GM12878 (cell line): ENCODE measurements around the gene C5AR1. TPM values are rescaled to one million over a fixed set of nuclear protein-coding genes. Genes with fewer than 3 reads are reported as not detected.

Experiments
- CBFB ChIP-seq: IDR thresholded peaks from 2 replicates; pipeline ENCODE4 v1.6.1; 2016; ENCODE audit warnings: antibody characterized with exemption, low read depth
- CBX3 ChIP-seq: fragments of 200-600 bp; sonication (generic); IDR thresholded peaks from 2 replicates; pipeline ENCODE4 v1.6.1; 2016; ENCODE audit warnings: low read depth, borderline replicate concordance
- CHD1 ChIP-seq: IDR thresholded peaks from 2 replicates; pipeline ENCODE4 v1.6.1; 2012; ENCODE audit warnings: low read depth, low read length, improper control_type of control experiment
- KDM1A ChIP-seq: fragments of 200-600 bp; sonication (generic); IDR thresholded peaks from 2 replicates; pipeline ENCODE4 v1.6.1; 2016; ENCODE audit warnings: borderline replicate concordance
- MLLT1 ChIP-seq: fragments of 450-650 bp; IDR thresholded peaks from 2 replicates; pipeline ENCODE4 v1.6.1; 2016; ENCODE audit warnings: mild to moderate bottlenecking
- NFYB ChIP-seq: IDR thresholded peaks from 2 replicates; pipeline ENCODE4 v1.6.1; 2011; ENCODE audit warnings: low read depth, mild to moderate bottlenecking, low read length, improper control_type of control experiment, moderate library complexity; ENCODE audit not compliant: insufficient read depth
- NRF1 ChIP-seq: conservative IDR thresholded peaks from 2 replicates; pipeline ENCODE4 v1.6.1; 2011; ENCODE audit warnings: mild to moderate bottlenecking, low read depth, low read length, improper control_type of control experiment
- PAX5 ChIP-seq: IDR thresholded peaks from 2 replicates; pipeline ENCODE4 v1.6.1; 2011; ENCODE audit warnings: low read depth, low read length, borderline replicate concordance
- RBBP5 ChIP-seq: fragments of 200-600 bp; sonication (generic); conservative IDR thresholded peaks from 2 replicates; pipeline ENCODE4 v1.6.1; 2016
- SPI1 ChIP-seq: IDR thresholded peaks from 2 replicates; pipeline ENCODE4 v1.6.1; 2011; ENCODE audit warnings: low read depth, mild to moderate bottlenecking, low read length, moderate library complexity, borderline replicate concordance; ENCODE audit not compliant: insufficient read depth
- WRNIP1 ChIP-seq: IDR thresholded peaks from 2 replicates; pipeline ENCODE4 v1.6.1; 2011; ENCODE audit warnings: low read depth, low read length, improper control_type of control experiment, borderline replicate concordance
- ZBED1 ChIP-seq: IDR thresholded peaks from 2 replicates; pipeline ENCODE4 v1.6.1; 2016; ENCODE audit warnings: borderline replicate concordance
- ZNF687 ChIP-seq: fragments of 450-650 bp; IDR thresholded peaks from 2 replicates; pipeline ENCODE4 v1.6.1; 2017; ENCODE audit warnings: mild to moderate bottlenecking, moderate library complexity
- polyA plus RNA-seq, 11 experiments: library from polyadenylated mRNA; depleted of rRNA in 4 of 11; unstranded in 6 of 11; stranded (reverse) in 5 of 11; fragments of >200 nt; fragmentation: Nextera tagmentation in 4 of 11; fragmentation: Illumina TruSeq in 1 of 11; extraction: Ambion mirVana in 4 of 11; extraction: Trizol in 1 of 11; gene quantifications; 1 replicate in 1 of 11; 2 replicates in 10 of 11; pipeline versions ENCODE4 v1.2.1 to v1.2.3, GENCODE V29; 2011 to 2016; ENCODE audit warnings: inconsistent platforms in 2 of 11, missing spikeins in 2 of 11, low read depth in 1 of 11
- total RNA-seq, 4 experiments: library from RNA; depleted of rRNA in 3 of 4; stranded (reverse); fragments of >200 nt in 3 of 4; fragmentation: Illumina TruSeq in 1 of 4; extraction: Trizol in 1 of 4; gene quantifications; 2 replicates each; pipeline versions ENCODE4 v1.2.1 to v1.2.3, GENCODE V29; 2013 to 2021

The C5AR1 gene
- total and polyA plus RNA-seq, 10 of the 15 experiments (the other 5 are each of a cell fraction or from before 2014, with no cell fraction given), result 0.04 to 1.5 (median 0.18) TPM

GRCh38 chr19:47348819-47349795, 39.4 kb downstream of the C5AR1 start, which contains the start of gene DHX34 (continued):
- TF ChIP-seq ZNF687, result 0 out of 2 replicates have a peak, but pooled peaks have one; percentile 28
- peak; percentile 77; the same call in 1 of the 2 replicates for TF ChIP-seq CBFB
- peak; percentile 96 for TF ChIP-seq NRF1
- peak; percentile 90 for TF ChIP-seq NFYB
- no peak for TF ChIP-seq ZBED1
- TF ChIP-seq CHD1, result no peak
- TF ChIP-seq CBX3, result no peak
- TF ChIP-seq SPI1, result peak; percentile 48; the same call in 1 of the 2 replicates
- TF ChIP-seq PAX5, result 0 out of 2 replicates have a peak, but pooled peaks have one; percentile 23
- TF ChIP-seq MLLT1, result peak; percentile 50; the same call in 1 of the 2 replicates
- no peak for TF ChIP-seq RBBP5
- TF ChIP-seq WRNIP1, result no peak
- TF ChIP-seq KDM1A, result no peak
